Amniotic epithelial cell (primary cell): ENCODE results near the gene RASGRF1.

Experiments
- DNase-seq: peaks from one replicate; pipeline ENCODE4 v3.0.0-alpha.2; 2010; ENCODE audit warnings: low read depth

RASGRF1 gene

DNA sequence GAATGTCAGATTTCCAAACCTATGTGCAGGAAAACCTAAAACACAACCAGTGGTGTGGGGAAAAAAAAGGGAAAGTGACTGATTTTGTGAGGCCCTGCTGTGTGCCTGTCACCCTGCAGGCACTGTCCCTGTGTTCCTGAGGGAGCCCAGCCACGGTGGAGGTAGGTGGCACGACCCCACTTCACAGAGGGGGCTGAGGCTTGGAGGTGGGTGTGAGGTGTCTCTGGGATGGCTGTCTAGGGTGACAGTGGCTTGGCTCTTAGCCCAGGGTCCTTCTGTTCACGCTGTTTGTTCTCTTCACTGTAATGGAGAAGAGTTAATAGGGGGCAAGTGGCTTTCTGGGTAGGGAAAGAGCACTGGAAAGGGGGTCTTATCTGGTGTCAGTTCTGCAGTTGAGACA lies 22.6 kb downstream of the RASGRF1 start:
- no peak for DNase-seq

DNA sequence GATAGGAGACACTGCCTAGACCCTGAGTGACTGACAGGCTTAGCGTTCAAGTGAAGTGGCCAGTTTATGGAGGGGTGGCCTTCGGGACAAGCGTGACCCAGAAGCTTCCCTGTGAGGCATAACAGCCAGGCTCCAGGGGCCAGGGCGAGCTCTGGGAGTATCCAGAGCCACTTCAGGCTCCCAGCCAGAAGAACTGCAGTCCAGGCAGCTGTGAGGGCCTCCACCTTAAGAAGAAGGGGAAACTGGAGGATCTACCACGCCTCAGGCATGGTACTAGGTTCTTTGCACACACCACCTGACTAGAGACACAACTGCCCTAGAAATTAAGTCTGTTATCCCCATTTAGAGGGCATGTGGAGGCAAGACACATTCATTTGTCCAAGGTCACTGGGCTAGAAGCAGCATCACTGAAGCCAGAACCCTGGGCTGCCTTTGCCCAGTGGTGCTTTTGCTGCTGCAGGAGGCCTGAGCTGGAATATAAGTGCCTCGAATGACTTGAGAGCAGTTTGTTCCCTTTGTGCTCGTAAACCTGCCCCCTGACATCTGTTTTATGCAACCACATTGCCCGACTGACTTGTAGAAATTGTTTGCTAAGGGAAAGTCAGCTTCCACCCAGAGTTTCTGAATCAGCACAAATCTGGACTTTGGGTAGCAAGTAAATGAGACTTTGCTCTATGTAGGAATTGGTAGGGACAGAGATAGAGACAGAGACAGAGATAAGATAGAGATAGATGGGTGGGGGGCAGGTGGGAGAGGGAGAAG lies 23.3 kb downstream of the RASGRF1 start:
- DNase-seq: no peak

DNA sequence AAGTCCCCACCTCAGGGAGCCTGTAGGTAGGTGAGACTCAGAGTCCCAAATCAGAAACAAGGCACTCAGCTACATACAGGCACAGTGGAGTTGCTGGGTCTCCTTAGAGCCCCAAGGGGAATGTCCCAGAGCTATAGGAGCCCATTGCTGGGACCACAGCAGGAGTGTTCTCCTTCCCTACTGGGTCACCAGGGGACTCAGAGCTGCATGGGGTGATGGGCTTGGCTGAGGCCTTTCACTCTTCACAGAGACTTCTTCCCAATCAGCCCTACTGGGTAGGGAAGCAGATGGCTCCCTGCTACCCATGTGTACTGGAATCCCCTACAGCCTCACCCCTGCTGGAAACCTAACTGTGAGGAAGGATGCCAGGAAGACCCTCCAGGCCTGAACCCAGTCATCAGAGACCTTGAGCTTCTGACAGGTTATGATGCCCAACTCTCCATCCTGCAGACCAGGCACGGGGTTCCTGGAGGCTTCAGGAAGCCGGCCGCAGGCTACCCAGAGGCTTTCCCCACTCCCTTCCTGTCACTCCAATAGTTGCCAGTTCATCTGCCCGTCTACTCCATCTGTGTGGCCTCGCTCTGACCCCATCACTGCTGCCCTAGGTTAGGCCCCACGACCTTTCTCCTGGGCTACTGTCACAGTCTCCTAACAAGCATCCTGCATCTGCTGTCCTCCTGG lies 24.0 kb downstream of the RASGRF1 start:
- no peak for DNase-seq

DNA sequence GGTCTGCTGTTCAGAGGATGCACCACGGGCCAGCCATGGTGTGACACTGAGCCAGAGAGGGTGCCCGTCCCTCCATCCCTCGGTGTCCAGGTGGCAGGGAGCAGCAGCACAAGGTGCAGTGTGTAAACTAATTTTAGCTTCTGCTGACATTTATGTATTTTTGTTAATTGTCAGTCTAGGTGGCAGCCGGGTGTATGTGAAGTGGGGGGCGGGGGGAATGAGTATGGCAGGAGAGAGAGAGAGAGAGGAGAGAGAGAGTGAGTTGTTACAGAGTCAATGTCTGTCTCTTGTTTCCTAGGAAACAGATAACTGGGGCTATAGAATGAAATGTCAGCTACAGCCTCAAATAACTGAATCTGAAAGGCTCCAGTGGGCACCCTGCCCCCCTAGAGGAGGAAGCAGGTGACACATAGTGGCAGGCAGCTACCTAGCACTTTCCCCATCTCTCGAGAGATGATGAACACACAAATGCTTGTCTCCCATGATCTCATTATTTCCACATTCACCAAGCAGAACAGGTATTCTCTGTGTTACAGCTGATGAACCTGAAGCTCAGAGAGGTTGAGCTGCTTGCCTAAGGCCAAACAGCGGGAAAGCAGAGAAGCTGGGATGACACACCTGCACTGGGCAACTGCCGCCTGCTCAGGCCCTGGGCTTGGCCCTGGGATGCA lies 24.7 kb downstream of the RASGRF1 start:
- DNase-seq: no peak

DNA sequence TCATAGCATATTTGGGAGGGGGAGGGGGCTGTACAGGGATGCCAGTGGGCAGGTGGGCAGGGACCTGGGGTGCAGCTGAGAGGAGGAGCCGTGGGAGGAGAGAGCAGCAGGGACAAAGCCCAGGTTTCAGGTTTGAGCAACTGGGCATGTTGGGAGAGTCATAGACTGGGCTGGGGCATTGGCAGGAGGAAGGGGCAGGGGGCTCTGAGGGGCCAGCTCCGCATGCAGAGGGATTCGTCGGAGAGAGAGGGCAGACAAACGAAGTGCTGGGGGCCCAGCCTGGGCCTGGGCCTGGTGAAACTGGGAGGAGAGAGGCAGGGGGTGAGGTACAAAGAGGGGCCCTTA lies 25.2 kb downstream of the RASGRF1 start:
- no peak for DNase-seq

DNA sequence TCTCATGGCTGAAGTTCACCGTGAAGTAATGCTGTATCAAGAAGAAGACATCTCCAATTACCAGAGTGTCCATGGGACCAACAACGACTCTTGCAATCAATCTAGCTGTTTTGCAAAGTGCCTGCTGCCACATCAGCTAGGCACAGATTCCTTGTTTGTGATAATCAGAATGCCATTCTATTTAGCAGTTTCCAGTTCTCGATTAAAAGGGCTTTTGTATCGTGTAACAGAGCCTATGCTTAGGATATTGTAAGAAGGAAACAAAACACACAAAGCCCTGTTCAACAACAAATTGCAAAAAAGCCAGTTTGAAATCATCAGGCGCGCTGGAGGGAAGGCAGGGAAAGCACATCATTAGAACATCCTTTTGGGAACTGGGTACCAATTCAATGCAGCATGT lies 26.1 kb downstream of the RASGRF1 start:
- no peak for DNase-seq

DNA sequence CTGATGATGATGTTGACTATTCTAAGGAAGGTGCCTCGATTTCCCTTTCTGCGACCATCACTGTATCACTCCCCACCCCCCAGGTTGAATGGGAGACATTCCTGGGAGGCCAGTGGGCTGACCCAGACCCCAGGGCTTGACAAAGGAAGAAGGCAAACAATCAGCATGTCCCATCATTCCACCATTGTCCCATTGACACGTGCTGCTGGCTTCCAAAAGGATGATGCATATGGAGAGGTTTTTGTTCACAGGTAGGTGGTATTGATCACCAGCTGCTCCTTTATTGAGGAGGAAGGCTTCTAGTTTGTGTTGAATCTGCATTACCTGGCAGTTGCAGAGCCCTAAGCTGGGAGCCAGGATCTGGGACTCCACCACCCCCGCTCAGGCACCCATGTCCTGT lies 30.4 kb downstream of the RASGRF1 start:
- no peak for DNase-seq

DNA sequence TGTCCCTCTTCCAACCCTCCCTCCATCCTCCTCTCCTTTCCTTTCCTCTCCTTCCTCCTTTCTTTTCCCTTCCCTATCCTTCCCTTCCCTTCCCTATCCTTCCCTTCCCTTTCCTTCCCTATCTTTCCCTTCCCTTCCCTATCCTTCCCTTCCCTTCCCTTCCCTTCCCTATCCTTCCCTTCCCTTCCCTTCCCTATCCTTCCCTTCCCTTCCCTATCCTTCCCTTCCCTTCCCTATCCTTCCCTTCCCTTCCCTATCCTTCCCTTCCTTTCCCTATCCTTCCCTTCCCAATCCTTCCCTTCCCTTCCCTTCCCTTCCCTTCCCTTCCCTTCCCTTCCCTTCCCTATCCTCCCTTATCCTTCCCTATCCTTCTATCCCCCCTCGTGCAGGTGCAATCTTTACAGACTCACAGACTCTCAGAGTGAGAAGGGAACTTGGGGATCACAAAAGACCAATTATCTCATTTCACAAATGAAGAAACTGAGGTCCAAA lies 31.5 kb downstream of the RASGRF1 start:
- DNase-seq: no peak

DNA sequence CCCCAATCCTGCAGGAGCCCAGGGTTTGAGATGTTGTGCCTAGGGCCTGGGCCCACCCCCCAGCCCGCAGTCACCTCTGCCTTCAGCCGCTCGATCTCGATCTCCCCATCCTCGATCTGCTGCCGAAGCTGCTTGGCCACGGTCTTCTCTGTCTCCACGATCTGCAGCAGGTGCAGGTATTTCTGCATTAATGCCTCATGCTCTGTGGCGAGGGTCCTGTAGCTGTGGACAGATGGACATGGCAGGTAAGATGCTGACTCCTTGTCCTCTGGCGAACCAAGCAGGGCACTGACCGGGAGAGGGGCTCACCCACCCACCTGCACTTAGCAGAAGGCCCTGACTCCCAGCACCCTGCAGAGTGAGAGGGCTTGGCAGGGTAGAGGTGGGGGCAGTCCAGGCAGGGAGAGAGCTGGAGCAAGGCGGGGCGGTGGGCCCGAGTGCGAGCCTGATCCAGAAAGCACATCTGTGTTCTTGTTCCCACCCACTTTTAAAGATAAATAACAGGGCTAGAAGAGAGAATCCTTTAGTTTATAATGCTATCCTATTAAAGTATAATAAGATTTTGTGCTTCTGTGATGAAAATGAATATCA lies 32.2 kb downstream of the RASGRF1 start:
- DNase-seq: no peak

DNA sequence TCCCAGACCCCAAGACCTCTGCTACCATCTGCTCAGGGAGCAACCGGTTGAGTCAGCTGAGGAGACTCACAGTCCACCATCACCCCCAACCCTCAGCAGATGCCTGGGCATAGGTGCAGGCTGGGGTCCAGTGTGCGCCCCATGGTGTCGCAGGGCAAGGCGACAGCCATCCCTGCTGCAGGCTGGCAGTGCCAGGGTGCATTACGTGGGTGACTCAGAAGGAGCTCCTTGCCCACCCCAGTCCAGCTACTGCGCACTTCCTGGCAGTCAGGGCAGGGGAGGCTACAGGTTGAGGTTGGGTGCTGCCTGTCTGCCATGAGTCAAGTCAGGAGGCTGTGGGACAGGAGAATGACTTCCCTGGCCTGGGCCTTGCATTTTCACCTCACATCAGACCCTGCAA lies 33.5 kb downstream of the RASGRF1 start:
- no peak for DNase-seq

DNA sequence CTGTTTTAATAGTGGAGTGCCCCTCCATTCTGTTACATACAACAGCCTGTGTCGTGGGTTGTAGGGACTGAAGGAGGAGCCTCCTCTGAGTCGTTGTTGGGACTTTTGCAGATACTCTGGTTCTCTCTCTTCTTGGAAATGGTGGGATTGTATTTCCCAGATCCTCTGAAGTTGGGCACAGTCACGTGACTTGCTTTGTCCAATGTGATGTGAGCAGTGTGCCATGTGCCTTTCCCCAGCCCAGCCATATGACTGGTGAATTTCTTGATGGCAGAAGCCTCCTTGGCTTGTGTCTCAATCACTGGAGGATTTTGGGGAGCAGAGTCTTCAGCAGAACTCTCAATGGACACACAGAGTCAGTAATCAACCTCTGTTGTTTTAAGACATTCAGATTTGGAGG lies 36.2 kb downstream of the RASGRF1 start:
- DNase-seq: no peak

DNA sequence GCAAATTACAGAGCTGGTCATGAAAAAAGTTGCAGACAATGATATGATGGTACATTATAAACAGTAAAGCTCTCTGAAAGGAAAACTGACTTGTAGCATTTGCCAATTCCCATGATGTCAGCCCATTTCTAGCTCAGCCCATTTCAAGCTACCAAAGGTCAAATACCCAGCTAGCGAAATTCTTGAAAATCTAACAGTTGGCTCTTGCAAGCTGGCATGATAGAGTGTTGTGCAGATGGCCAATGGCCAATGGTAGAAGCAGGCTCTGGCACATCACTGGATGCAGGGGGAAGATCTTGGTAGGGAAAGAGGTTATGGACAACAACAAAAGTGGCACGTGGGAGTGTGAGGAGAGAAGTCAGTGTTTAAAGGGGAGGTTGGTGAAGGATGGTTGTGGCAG lies 36.7 kb downstream of the RASGRF1 start:
- DNase-seq: no peak

DNA sequence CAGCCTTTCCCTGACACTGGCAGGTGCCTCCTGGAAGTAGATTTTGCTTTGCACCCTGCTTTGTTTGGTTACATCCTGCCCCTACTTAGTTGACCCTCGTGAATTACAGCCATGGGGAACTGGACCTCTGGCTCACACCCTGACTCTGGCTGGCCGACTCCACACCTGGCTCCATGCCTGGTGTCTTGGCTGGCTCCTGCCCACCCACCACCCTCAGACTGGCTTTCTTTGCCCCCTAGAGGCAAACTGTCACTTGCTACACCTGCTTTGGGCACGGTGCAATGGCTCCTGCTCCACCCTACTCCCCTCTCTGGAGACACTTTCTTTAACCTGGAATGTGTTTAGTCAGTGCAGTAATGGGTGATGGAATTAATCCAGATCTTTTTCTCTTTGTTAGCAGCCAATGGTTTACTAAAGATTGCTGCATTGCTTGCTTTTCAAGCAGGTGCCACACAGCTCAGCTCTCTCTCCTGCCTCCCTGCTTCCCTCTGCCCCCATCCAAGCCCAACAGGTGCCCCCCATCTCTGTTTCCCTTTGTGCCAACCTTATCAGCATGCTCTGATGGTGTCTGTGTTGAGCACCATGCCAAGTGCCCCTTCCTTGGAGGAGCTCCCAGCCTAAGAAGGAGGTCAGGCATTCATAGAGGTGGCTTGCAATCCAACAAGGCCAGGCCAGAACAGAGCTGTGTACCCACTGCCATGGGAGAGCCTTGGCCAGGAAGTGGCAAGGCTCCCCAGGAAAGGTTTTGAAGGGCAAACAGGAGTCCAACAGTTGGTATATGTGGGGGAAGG lies 38.4 kb downstream of the RASGRF1 start:
- DNase-seq: no peak

DNA sequence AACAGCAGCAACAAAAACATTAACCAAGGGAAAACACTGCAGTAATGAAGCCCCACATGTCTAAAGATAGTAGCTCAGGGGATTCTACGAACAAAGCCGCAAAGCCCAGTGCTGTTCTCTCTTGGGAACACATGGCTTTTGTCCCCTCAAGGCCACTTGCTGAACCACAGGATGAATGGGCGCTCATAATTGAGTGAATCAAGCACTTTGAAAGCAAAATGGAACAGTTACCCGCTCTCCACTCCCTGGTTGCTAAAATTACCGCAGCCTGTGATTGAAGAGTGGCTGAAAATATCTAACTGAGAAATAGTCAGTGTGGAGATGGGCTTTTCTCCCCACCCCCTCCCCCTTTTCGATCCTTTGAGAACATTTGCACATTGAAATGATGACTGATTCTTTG lies 39.6 kb downstream of the RASGRF1 start:
- no peak for DNase-seq

DNA sequence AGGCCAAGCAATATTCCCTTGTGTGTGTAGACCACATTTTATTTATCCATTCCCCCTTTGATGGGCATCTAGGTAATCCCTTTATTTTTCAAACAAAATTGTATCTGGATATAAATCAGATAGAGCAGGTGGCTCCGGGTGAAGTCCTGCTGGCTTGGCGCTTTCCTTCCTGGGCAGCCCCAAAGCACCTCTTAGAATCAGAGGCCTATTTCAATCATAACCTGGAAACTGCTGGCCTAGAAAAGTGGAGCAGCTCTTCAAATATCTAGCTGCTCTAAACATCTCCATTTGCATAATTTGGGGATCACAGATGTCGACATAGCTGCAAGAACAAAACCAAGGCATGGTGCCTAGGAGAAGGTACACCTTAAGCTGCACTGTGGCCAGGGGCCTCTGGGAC lies 40.2 kb downstream of the RASGRF1 start:
- no peak for DNase-seq

DNA sequence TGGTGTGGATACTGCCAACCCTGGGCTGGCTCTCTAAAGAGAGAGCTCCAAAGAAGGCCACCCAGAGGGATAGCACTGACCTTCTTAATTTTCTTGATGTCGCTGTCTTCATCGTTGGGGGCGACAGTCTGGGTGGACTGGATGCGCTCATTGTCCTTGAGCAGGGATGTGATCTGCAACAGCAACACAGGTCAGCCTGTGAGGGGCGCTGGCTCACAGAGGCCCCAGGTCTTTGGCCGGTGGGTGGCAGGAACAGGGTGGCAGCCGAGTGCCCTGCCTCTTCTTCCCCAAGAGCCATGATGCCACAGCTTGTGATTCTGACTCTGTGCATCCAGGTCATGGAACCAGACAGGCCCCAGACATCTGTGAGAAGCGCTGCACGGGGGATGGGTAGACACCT lies 41.2 kb downstream of the RASGRF1 start:
- DNase-seq: no peak

DNA sequence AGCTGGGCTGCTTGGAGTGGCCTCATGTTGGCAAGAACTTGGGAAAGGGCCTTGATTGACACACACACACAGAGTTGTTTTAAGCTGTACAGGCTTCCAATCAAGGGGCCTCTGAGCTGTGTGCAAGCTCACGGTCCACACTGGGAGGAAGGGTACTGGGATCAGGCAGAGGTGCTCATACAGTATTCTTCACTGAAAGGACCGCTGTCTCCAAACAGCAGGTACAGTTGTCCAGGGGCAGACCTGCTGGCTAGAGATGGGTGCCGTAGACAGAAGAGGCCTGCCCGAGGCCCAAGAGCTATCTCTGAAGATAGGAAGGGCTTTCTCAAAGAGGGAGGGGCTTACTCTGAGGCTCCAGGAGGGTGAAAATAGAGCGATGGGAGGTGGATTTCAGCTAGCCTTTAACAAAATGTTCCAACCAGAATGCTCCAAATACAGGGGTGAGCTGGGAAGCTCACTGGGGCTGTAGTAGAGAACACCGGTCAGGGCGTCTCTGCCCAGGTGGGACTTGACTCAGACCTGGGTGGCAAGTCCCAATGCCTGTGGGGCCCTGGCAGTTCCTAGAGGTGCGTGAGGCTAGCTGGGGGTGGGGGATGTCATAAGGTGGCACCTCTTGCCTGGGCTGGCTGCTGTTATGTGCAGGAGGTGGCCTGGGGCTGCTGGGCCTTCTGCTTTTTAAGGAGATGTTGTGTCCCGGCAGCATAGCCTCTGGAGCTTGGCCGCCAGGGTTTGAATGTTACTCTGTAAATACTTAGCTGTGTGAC lies 42.7 kb downstream of the RASGRF1 start:
- no peak for DNase-seq

DNA sequence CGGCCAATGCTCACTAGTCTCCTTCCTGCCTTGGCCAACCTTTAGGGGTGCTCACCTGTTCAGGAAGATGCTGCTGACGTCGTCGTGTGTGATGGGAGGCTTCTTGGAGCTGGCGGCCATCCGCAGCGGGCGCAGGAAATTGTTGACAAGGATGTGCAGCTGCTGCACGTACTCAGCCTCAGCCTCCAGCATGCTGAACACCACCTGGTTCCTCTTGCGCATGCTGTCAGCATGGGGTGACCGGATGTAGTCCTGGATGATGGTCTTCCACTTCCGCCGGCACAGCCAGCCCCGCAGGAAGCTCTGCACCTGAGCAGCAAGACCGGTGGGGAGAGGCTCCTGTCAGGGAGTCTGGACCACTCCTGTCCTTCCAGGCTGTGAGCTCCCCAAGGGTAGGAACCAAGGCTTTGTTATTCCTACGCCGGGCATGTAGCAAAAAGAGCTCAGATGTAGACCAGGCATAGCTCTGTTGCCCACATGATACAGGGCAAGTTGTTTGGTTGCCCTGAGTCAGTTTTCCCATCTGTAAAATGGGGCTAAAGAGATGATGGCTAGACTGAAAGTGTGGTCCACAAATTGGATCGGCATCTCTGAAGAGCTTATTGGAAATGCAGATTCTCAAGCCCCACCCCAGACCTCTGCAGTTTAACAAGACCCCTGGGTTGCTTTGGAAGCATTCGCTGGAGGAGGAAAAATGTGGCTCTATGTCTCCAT lies 43.7 kb downstream of the RASGRF1 start:
- no peak for DNase-seq

DNA sequence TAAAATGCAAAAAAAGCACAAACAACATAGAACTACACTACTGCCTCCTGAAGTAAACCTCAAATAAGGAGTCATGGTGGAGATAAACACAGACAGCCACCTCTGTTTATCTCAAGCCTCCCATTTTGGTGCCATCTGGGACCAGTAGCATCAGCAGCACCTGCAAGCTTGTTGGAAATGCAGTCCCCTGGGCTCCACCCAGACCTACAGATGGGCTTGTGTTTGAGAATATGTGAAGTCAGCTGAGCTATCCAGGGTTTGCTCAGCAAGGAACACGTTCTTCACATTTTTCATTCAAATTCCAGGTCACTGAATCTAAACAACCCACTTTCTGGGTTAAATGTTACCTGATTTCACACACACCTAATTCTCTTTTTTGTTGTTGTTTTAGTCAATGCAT lies 45.5 kb downstream of the RASGRF1 start:
- no peak for DNase-seq

DNA sequence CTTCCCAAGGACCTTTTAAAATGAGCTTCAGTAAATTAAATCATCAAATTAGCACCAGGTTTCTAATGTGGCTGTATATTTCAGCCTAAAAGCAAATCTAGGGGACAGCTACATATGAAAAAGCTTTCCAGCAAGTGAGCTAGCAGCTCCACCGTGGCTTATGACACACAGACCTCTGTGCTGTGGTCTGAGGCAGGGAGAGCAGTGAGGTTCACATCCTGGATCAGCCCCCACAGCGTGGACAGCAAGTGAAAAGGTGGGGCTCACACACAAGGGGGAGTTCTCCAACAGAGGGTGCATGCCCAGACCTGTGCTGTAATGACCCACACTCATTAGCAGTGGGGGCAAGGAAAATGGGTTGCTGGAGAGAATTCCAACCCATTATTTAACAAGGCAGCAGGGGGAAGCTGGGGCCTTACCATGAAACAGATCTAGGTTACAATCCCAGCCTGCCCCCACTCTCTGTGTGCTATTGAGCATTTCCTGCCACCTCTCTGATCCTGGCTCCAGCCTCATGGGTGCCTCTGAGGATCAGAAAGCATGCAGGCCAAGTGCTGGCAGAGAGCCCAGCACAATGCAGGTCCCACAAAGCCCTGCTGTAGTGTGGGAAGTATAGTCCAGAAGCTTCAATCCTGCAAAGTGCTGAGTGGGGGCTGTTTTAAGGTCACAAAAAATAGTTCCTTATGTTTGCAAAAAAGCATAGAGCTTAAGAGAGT lies 48.2 kb downstream of the RASGRF1 start:
- DNase-seq: no peak
